HEK293 (cell line): ENCODE results near the gene DIS3L2.

Experiments used
- GLIS1 ChIP-seq: fragments of 450-650 bp; formaldehyde crosslinking; IDR thresholded peaks from 2 replicates; pipeline ENCODE4 v1.5.1; 2016; ENCODE audit warnings: missing biosample characterization, missing genetic modification characterization
- INSM2 ChIP-seq: fragments of 450-650 bp; formaldehyde crosslinking; IDR thresholded peaks from 2 replicates; pipeline ENCODE4 v1.5.1; 2016; ENCODE audit warnings: missing biosample characterization, missing genetic modification characterization
- KLF17 ChIP-seq: fragments of 450-650 bp; formaldehyde crosslinking; IDR thresholded peaks from 2 replicates; pipeline ENCODE4 v1.5.1; 2016; ENCODE audit warnings: missing biosample characterization, missing genetic modification characterization
- KLF8 ChIP-seq: fragments of 450-650 bp; formaldehyde crosslinking; IDR thresholded peaks from 2 replicates; pipeline ENCODE4 v1.5.1; 2016; ENCODE audit warnings: missing biosample characterization, missing genetic modification characterization
- KLF9 ChIP-seq: fragments of 450-650 bp; formaldehyde crosslinking; IDR thresholded peaks from 2 replicates; pipeline ENCODE4 v1.5.1; 2016; ENCODE audit warnings: missing biosample characterization, missing genetic modification characterization, low read depth
- MEIS1 ChIP-seq: sonication (generic); formaldehyde crosslinking; IDR thresholded peaks from 2 replicates; pipeline ENCODE4 v1.8.1; 2022; ENCODE audit warnings: missing genetic modification reagents, mild to moderate bottlenecking, borderline replicate concordance
- SP3 ChIP-seq: fragments of 450-650 bp; formaldehyde crosslinking; IDR thresholded peaks from 2 replicates; pipeline ENCODE4 v1.5.1; 2016; ENCODE audit warnings: missing biosample characterization, missing genetic modification characterization
- TCF7L2 ChIP-seq: IDR thresholded peaks from 2 replicates; pipeline ENCODE4 v1.6.1; 2011; ENCODE audit warnings: low read depth, mild to moderate bottlenecking, inconsistent platforms, low read length, moderate library complexity, borderline replicate concordance
- ZBTB26 ChIP-seq: fragments of 450-650 bp; formaldehyde crosslinking; optimal IDR thresholded peaks from 2 replicates; pipeline ENCODE3; 2016; ENCODE audit warnings: missing biosample characterization, mild to moderate bottlenecking, missing genetic modification characterization
- ZBTB7A ChIP-seq: fragments of 450-650 bp; formaldehyde crosslinking; IDR thresholded peaks from 2 replicates; pipeline ENCODE4 v1.5.1; 2016; ENCODE audit warnings: low read depth, missing biosample characterization, missing genetic modification characterization
- ZEB2 ChIP-seq: fragments of 450-650 bp; formaldehyde crosslinking; IDR thresholded peaks from 2 replicates; pipeline ENCODE4 v1.5.1; 2016; ENCODE audit warnings: missing biosample characterization, missing genetic modification characterization
- ZFHX2 ChIP-seq: fragments of 450-650 bp; formaldehyde crosslinking; conservative IDR thresholded peaks from 2 replicates; pipeline ENCODE4 v1.5.1; 2016; ENCODE audit warnings: missing biosample characterization, missing genetic modification characterization
- ZNF121 ChIP-seq: fragments of 450-650 bp; formaldehyde crosslinking; IDR thresholded peaks from 2 replicates; pipeline ENCODE4 v1.5.1; 2016; ENCODE audit warnings: missing biosample characterization, missing genetic modification characterization
- ZNF174 ChIP-seq: fragments of 450-650 bp; formaldehyde crosslinking; IDR thresholded peaks from 2 replicates; pipeline ENCODE4 v1.5.0; 2017; ENCODE audit warnings: missing biosample characterization, mild to moderate bottlenecking, missing genetic modification characterization
- ZNF184 ChIP-seq: fragments of 450-650 bp; IDR thresholded peaks from 2 replicates; pipeline ENCODE4 v1.5.1; 2018; ENCODE audit warnings: missing biosample characterization, mild to moderate bottlenecking, missing genetic modification characterization
- ZNF266 ChIP-seq: fragments of 450-650 bp; formaldehyde crosslinking; IDR thresholded peaks from 2 replicates; pipeline ENCODE4 v1.5.1; 2016; ENCODE audit warnings: missing biosample characterization, missing genetic modification characterization, low read depth
- ZNF292 ChIP-seq: fragments of 450-650 bp; formaldehyde crosslinking; IDR thresholded peaks from 2 replicates; pipeline ENCODE4 v1.5.1; 2016; ENCODE audit warnings: low read depth, missing biosample characterization, missing genetic modification characterization, borderline replicate concordance
- ZNF324 ChIP-seq: fragments of 450-650 bp; formaldehyde crosslinking; IDR thresholded peaks from 2 replicates; pipeline ENCODE4 v1.5.1; 2016; ENCODE audit warnings: missing biosample characterization, missing genetic modification characterization
- ZNF350 ChIP-seq: fragments of 450-650 bp; formaldehyde crosslinking; IDR thresholded peaks from 2 replicates; pipeline ENCODE4 v1.5.0; 2017; ENCODE audit warnings: missing biosample characterization, mild to moderate bottlenecking, missing genetic modification characterization
- ZNF394 ChIP-seq: fragments of 450-650 bp; formaldehyde crosslinking; IDR thresholded peaks from 2 replicates; pipeline ENCODE4 v1.5.1; 2016; ENCODE audit warnings: missing biosample characterization, missing genetic modification characterization, mild to moderate bottlenecking, moderate library complexity, borderline replicate concordance
- ZNF488 ChIP-seq: fragments of 450-650 bp; formaldehyde crosslinking; IDR thresholded peaks from 2 replicates; pipeline ENCODE4 v1.5.1; 2016; ENCODE audit warnings: missing biosample characterization, missing genetic modification characterization
- ZNF521 ChIP-seq: fragments of 450-650 bp; formaldehyde crosslinking; IDR thresholded peaks from 2 replicates; pipeline ENCODE4 v1.5.1; 2017; ENCODE audit warnings: missing biosample characterization, mild to moderate bottlenecking, missing genetic modification characterization
- ZNF561 ChIP-seq: fragments of 450-650 bp; IDR thresholded peaks from 2 replicates; pipeline ENCODE4 v1.5.1; 2018; ENCODE audit warnings: missing biosample characterization, missing genetic modification characterization, borderline replicate concordance
- ZNF596 ChIP-seq: fragments of 450-650 bp; IDR thresholded peaks from 2 replicates; pipeline ENCODE4 v1.5.0; 2018; ENCODE audit warnings: missing biosample characterization, mild to moderate bottlenecking, missing genetic modification characterization, moderate library complexity
- ZNF660 ChIP-seq: fragments of 450-650 bp; IDR thresholded peaks from 2 replicates; pipeline ENCODE4 v1.5.1; 2018; ENCODE audit warnings: missing biosample characterization, mild to moderate bottlenecking, missing genetic modification characterization
- ZNF664 ChIP-seq: fragments of 450-650 bp; formaldehyde crosslinking; IDR thresholded peaks from 2 replicates; pipeline ENCODE4 v1.5.1; 2016; ENCODE audit warnings: missing biosample characterization, missing genetic modification characterization
- ZNF768 ChIP-seq: fragments of 450-650 bp; formaldehyde crosslinking; IDR thresholded peaks from 2 replicates; pipeline ENCODE4 v1.5.1; 2018; ENCODE audit warnings: missing biosample characterization, mild to moderate bottlenecking, missing genetic modification characterization
- ZNF792 ChIP-seq: fragments of 450-650 bp; formaldehyde crosslinking; IDR thresholded peaks from 2 replicates; pipeline ENCODE4 v1.5.1; 2016; ENCODE audit warnings: missing biosample characterization, missing genetic modification characterization
- ZSCAN16 ChIP-seq: fragments of 450-650 bp; formaldehyde crosslinking; IDR thresholded peaks from 2 replicates; pipeline ENCODE4 v1.5.1; 2016; ENCODE audit warnings: missing biosample characterization, missing genetic modification characterization
- ZSCAN30 ChIP-seq: fragments of 450-650 bp; IDR thresholded peaks from 2 replicates; pipeline ENCODE4 v1.5.1; 2018; ENCODE audit warnings: missing biosample characterization, mild to moderate bottlenecking, missing genetic modification characterization, moderate library complexity
- ZXDB ChIP-seq: fragments of 450-650 bp; formaldehyde crosslinking; IDR thresholded peaks from 2 replicates; pipeline ENCODE4 v1.5.1; 2016; ENCODE audit warnings: missing biosample characterization, missing genetic modification characterization
- TF ChIP-seq, protein P1 (sequence below): fragments of 450-650 bp; formaldehyde crosslinking; IDR thresholded peaks from 2 replicates; pipeline ENCODE4 v1.5.1; 2016; ENCODE audit warnings: missing biosample characterization, missing genetic modification characterization
- TF ChIP-seq, protein P2 (sequence below): fragments of 450-650 bp; formaldehyde crosslinking; IDR thresholded peaks from 2 replicates; pipeline ENCODE4 v1.5.1; 2016; ENCODE audit warnings: missing biosample characterization, missing genetic modification characterization, low read depth

DIS3L2 gene

DNA sequence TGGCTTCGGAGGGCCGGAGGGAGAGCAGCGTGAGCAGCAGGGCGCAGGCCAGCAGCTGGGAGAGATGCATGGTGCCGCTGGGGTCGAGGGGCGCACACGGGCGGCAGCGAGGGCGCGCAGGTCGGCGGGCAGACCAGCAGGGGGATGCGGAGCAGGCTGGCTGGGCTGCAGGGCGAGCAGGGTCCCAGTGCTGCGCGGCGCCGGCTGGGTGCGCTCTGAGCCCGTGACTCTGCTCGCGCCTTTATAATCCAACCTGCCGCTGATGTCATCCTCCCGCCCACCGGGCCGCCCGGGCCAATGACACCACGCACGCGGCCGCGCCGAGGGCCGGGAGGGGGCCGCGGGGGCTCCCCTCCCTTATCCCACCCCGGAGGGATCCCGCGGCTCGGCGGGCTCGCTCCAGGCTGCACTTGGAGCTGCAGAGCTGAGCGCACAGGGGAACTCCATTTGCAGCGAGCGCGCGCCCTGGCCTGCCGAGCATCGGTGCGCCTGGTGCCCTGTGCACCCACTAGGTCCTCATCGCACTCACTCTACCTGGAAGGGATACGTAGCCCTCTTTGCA, 35.3 kb upstream of the DIS3L2 start, which contains the start of gene NPPC (continued):
- TF ChIP-seq ZNF488 (no peak), INSM2 (0 out of 2 replicates have a peak, but pooled peaks have one; percentile 21), ZNF266 (tag by site-specific recombination) (no peak), ZNF792 (tag by site-specific recombination) (no peak), KLF17 (tag by site-specific recombination) (peak; percentile 95), ZNF350 (tag by site-specific recombination) (peak; percentile 73; the same call in 1 of the 2 replicates), ZNF768 (tag by site-specific recombination) (no peak), ZNF121 (no peak), ZEB2 (tag by site-specific recombination) (no peak), TCF7L2 (no peak), ZXDB (tag by site-specific recombination) (0 out of 2 replicates have a peak, but pooled peaks have one; percentile 39), KLF8 (tag by site-specific recombination) (peak; percentile 76), SP3 (tag by site-specific recombination) (peak; percentile 52), GLIS1 (tag by site-specific recombination) (peak; percentile 63; the same call in 1 of the 2 replicates), ZNF596 (tag by site-specific recombination) (no peak), ZNF521 (tag by site-specific recombination) (no peak), ZBTB7A (tag by site-specific recombination) (no peak), ZNF292 (tag by site-specific recombination) (no peak), ZSCAN16 (tag by site-specific recombination) (no peak), ZNF561 (tag by site-specific recombination) (0 out of 2 replicates have a peak, but pooled peaks have one; percentile 58), ZNF664 (no peak), MEIS1 (CRISPR knock-in tag) (no peak), ZNF324 (tag by site-specific recombination) (no peak), ZFHX2 (tag by site-specific recombination) (peak; percentile 65; the same call in 1 of the 2 replicates), ZNF660 (peak; percentile 90), KLF9 (tag by site-specific recombination) (no peak), ZNF174 (tag by site-specific recombination) (no peak), ZNF394 (tag by site-specific recombination) (peak; percentile 39; the same call in 1 of the 2 replicates), ZSCAN30 (tag by site-specific recombination) (peak; percentile 63), ZBTB26 (tag by site-specific recombination) (peak; percentile 90), ZNF184 (tag by site-specific recombination) (0 out of 2 replicates have a peak, but pooled peaks have one; percentile 58)
- TF ChIP-seq, protein P1, sequence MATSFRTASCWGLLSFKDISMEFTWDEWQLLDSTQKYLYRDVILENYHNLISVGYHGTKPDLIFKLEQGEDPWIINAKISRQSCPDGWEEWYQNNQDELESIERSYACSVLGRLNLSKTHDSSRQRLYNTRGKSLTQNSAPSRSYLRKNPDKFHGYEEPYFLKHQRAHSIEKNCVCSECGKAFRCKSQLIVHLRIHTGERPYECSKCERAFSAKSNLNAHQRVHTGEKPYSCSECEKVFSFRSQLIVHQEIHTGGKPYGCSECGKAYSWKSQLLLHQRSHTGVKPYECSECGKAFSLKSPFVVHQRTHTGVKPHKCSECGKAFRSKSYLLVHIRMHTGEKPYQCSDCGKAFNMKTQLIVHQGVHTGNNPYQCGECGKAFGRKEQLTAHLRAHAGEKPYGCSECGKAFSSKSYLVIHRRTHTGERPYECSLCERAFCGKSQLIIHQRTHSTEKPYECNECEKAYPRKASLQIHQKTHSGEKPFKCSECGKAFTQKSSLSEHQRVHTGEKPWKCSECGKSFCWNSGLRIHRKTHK (tag by site-specific recombination) = no peak
- TF ChIP-seq, protein P2, sequence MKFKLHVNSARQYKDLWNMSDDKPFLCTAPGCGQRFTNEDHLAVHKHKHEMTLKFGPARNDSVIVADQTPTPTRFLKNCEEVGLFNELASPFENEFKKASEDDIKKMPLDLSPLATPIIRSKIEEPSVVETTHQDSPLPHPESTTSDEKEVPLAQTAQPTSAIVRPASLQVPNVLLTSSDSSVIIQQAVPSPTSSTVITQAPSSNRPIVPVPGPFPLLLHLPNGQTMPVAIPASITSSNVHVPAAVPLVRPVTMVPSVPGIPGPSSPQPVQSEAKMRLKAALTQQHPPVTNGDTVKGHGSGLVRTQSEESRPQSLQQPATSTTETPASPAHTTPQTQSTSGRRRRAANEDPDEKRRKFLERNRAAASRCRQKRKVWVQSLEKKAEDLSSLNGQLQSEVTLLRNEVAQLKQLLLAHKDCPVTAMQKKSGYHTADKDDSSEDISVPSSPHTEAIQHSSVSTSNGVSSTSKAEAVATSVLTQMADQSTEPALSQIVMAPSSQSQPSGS = peak; percentile 72; the same call in 1 of the 2 replicates
